Fibroblast of peridontal ligament (primary cell): ENCODE measurements around the gene CA14.
"Not testable (repeated sequence)": the region's sequence is repeated elsewhere in the genome, so short reads cannot be mapped to it uniquely, and the experiment has no call there.

ENCODE experiments used
- DNase-seq: peaks from one replicate; pipeline ENCODE4 v3.0.0-alpha.2; 2010; ENCODE audit errors: extremely low read depth

Gene CA14

DNA sequence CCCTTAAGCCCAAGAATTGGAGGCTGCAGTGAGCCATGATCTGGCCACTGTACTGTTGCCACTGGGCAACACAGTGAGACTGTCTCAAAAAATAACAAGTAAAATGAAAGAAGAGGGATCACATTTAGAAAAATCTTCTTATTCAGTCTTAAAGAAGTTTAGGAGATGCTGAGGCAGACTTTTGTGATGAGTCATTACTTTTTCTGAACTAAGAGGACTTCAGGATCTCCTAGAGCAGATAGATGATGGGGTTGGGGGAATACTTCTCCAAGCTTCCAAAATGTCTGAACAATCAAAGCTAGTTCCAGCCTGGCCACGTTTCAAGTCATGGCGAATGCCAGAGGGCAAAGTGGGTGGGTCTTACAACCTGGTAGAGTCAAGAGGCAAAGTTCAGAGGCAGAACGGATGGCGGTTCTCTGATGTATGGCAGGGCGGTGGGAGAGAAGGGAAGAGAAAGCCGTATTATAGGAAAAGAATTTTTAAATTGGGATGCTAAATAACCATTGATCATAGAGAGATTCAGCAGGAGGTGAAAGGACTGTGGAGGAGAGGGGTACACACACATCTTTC is 22.6 kb downstream of the CA14 start:
- DNase-seq = no peak

DNA sequence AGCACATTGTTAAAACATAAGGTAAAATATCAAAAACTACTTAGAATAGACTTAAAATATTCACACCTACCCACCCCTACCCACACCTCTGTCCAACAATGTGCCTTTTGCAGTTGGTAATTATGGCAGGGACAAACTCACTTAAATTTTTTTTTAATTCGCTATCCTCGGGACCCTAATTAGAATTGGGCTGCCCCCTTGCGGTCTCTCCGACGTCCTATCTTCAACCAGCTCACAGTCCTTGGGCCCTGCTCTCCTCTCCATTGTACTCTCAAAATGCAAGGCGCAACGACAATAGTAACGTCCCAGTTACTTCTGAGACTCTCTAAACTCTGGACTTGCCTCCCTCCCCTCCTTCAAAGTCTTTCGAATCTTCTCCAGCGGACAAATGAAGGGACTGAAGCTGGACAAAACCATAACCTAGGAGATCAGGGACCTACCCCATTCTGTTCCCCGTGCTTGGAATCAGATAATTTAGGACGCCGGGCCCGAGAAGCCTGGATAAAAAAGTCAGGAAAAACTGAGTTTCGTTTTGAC is 23.7 kb downstream of the CA14 start:
- DNase-seq = peak; percentile 82

DNA sequence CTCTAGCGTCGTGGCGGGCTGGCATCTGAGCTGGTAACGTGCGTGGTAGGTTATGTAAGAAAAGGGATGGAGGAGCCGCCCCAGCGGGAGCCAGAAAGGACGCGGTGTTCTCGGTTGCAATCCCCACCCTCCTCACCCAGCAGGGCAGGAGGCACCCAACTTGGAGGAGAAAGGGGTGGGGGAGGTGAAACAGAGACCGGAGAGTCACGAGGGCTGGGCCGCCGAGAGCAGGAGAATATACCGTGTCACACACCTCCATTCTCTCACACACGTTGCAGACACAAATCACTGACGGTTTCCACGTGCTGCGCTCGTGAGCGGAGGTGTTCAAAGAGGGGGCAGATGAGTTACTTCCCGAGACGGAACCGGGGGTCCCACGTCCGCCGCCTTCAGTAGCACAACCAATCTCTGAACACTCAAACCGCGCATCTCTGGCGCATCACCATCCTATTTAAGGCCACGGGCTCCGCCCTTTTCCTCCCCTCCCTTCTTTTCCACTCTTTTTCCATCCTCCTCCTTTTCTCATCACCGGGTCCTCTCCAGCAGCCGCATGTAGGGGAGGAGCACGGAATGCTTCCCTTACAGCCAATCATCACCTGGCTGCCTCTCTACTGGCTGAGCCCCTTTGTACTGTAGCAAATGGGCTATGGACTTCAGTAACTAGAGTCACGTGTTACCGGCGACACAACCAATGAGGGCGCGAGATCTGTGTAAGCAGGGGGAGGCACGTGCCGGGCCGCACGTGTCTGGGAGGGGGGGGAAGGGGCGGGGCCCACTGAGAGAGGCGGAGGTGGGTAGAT is 24.4 kb downstream of the CA14 start, which contains the start of gene CIART:
CIART (plus strand) TSS at position 797 of the 800 bp plus-strand sequence. CDS start 714 bp downstream, outside the sequence.
- peak; percentile 100 for DNase-seq

DNA sequence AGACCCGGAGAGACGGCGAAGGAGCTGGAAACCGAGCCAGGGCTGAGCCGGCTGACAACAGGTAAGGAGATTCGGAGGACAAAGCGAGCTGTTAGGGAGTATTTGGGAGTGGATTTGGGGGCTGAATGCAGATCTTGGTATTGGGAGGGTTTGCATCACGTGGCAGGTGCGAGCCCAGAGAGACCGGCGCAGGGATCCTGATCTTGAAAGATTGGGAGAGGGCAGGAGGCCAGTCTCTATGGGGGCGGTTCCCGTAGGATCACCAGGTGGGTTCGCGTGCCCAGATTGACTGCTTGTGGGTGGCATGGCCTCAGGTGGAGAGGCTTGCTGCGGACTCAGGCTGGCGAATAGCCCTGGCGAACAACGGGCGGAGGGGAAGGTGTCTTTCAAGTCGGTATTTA is 25.0 kb downstream of the CA14 start:
- no peak for DNase-seq

DNA sequence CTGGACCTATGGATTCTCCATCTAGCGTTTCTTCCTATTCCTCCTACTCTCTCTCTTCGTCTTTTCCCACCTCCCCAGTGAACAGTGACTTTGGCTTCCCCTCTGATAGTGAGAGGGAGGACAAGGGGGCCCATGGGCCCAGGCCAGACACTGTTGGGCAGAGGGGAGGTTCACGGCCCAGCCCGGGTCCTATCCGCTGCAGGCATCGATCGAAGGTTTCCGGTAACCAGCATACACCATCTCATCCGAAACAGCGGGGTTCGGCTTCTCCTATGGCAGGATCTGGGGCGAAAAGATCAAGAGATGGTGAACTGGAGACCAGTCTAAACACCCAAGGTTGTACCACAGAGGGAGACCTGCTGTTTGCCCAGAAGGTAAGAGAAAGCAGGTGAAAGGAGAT is 25.7 kb downstream of the CA14 start:
- DNase-seq = no peak

DNA sequence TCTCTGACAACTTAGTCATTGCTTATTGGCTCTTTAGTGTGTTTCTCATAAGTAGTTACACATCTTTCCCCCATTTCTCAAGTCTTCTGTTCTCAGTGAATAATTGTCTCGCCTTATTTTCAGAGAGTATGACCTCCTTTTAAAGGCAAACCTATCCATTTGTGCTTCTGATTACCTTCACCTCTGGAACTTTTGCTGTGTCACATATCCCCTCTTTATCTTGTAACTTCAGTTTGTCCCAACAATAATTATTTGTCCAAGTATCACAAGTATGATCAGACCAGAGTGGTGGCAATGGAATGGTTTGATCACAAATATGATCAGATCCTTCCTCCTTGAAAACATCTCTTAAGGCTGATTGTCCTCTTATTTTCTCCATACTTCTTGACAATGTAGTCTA is 30.8 kb downstream of the CA14 start:
- DNase-seq = no peak

DNA sequence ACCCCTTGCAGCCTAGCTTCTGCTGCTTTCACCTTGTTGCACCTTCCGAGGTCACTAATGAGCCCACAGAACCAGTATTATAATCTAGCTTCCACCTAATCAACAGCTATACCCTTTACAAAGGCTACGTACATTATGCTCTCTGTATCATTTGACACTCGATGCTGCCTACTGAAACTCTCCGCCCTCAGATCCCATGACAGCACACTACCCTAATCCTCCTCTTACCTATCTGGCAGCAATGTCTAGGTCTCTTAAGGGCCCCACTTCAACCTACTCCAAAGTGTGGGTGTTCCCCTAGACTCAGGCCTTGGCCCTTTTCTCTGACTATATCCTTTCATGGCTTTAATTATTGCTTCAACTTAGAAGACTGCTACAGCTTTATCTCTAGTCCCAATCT is 31.2 kb downstream of the CA14 start:
- no peak for DNase-seq

DNA sequence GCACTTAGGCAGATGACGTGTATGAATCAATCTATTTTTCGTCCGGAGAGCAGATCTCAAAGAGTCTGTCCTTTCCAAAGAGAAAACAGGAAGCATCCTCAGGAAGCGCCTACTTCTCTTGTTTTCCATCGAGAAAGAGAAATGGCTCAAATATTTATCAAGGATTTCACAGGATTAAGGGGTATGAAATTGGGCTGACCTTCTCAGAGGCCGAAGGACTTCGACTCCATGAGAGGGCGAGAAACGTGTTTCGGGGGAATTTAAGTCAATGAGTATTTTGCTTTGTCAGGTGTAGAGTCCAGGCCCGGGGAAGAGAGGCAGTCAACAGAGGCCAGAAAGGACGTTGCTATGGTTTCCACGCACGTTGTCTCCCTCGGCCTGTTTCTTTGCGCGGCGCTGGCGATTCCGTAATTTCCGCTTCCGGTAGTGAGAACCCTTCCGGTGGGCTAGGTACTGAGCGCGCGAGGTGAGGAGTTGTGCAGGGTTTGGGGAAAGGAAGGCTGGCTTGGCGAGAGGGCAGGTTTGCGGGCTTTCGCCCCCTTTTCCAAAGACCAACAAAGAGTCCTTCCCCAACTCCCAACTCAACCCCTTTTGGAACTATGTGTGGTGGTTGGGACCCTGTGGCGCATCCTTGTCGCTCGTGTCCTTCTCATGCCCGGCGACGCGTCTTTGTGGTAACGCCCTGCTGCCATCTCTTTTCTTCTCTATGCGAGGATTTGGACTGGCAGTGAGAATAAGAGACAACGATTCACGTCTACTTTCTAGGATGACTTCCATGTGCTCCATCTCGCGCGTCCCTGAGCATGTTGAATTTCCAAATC is 36.1 kb downstream of the CA14 start, which contains the start of gene MRPS21:
MRPS21 (plus strand) TSS at position 429 of the 821 bp plus-strand sequence. CDS start 506 bp downstream, outside the sequence.
- peak; percentile 91 for DNase-seq

DNA sequence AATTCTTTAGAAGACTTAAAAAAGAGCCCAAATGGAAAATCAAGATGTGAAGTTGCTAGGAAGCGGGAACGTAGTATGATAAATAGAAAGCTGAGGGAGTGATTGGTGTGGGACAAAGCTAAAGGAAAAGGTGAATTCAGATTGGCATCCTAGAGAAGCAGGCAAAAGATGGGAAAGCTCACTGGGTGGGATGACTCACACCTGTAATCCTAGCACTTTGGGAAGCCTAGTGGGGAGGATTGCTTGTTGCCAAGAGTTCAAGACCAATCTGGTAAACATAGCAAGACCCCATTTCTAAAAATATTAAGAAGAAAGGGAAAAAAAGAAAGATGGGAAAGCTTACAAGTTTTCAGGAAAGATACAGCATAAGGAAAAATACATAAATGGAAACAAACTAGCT is 37.9 kb downstream of the CA14 start:
- no peak for DNase-seq

DNA sequence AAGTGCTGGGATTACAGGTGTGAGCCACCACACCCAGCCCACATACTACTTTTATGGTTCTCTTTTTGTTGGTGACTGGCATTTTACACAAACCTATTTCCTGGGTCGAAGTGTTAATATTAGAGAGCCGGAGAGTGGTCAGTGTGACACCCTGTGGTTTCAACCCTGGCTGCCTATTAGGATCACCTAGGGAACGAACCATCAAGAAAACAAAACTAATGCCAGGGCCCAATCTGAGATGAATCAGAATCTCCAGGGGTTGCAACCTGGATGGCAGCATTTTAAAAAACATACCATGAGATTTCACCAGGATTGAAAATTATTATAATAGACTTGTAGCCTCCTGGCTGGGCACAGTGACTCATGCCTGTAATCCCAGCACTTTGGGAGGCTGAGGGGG is 42.1 kb downstream of the CA14 start:
- no peak for DNase-seq

DNA sequence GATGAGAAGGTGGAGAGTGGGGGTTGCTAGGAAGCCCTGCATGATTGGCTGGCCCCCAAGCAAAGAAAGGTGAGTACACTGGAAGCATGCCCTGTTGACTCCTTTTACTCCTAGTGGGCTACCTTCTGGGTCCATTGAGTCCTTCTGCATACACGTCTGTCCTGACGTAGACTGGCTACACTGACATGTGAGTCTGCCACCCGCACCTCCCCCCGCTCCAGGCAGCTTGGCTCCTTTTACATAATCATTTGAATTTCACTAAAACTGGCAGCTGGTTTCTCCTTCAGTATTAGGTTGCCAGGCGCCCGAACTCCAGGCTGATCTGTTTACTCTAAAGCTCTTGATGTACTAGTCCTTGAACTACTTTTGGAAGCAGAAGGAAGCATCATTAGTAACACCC is 44.8 kb downstream of the CA14 start:
- no peak for DNase-seq

DNA sequence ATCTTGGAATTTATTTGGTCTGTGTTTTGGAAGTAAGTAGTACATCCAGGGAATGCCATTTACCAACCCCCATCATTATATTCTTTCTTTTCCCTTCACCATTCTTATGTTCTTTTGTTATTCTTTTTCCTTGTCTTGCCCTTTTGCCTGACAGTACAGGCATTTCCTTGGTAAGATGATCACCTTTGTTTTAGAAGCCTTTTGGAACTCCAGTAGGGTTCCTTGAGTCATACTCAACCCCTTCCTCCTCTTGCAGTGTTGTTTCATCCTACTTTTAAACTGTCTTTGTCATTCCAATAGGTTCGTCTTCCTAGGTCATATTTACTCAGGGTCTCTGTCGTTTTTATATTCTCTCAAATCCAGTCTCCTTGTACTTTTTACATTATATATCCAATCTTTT is 45.3 kb downstream of the CA14 start:
- DNase-seq = no peak

DNA sequence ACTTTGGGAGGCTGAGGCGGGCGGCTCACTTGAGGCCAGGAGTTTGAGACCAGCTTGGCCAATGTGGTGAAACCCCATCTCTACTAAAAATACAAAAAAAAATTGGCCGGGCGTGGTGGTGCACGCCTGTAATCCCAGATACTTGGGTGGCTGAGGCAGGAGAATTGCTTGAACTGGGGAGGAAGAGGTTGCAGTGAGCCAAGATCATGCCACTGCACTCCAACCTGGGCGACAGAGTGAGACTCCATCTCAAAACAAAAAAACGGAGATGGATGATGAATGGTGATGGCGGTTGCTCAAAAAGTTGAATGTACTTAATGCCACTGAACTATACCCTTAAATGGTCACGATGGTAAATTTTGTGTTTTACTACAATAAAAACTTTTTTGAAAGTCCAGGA is 51.0 kb downstream of the CA14 start:
- DNase-seq = not testable (repeated sequence)

DNA sequence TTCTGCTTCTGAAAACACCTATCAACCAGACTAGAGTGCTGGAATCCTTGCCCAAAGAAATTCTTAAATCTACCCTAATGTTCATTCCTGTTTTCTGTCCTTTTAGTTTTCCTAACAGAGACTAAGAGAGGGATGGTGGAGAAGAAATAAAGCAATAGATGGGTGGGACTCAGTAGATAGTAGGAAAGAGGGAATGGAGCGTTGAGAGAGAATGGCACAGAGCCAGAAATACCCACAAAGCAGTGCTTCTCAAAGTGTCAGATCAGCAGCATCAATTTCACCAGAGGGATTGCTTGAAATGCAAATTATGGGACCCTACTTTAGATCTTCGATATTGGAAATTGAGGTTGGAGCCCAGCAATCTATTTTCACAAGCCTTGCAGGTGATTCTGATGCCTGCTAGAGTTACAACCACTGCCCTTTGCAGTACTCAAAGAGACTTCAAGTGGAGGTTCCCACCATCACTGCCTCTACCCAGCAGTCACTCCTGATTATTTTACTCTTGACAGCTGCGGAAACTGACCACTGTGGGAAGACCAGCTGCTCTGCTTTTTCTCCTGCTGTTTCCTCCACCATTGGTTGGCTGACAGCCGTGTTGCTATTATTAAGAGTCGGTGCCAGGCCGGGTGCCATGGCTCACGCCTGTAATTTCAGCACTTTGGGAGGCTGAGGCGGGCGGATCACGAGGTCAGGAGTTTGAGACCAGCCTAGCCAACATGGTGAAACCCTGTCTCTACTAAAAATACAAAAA is 52.4 kb downstream of the CA14 start:
- DNase-seq = no peak

DNA sequence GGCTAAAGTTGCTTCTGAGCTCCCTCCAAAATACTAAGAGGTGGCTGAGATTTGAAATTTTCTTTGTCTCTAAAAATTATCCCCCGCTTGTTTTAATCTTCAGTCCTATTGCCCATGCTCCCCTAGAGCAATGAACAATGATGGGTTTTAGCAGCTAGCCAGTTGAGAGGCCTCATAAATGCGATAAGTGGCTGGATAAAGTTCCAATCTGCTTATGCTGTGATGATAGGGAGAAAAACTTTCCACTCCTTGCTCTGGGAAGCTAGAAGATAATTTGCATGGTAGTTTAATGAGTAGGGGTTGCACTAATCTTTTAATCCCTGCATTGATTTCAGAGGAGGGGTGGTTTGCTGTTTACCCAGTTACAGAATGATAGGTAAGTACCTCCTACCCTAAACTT is 54.2 kb downstream of the CA14 start:
- DNase-seq = no peak
